ENCODE measurements around the gene CISTR. TPM values are rescaled to one million over a fixed set of nuclear protein-coding genes. Genes with fewer than 3 reads are reported as not detected.

Gene CISTR
- total and polyA plus RNA-seq, 2 donors (not counting 3 experiments of a cell fraction or from before 2014, with no cell fraction given) = not detected

GRCh38 chr12:53757101-53757770 is 5.5 kb upstream of the CISTR start:
- Histone ChIP-seq H2AFZ (ENCODE audit: low read depth, low read length) (no peak overlapping the region), H3K4me1 (ENCODE audit: control insufficient read depth, extremely low read depth, insufficient read depth, low read length) (peaks cover 3% of the 10 kb centered on the region), H3K9me1 (replicated peaks; ENCODE audit: control insufficient read depth, extremely low read depth, insufficient read depth, low read length) (no peaks in the 10 kb centered on the region), H3K27ac (ENCODE audit: insufficient read depth, low read depth, low read length) (no peak overlapping the region), H3K9me3 (replicated peaks; ENCODE audit: control insufficient read depth, insufficient read depth, low read length) (no peaks in the 10 kb centered on the region), H3K36me3 (ENCODE audit: control insufficient read depth in 2 of 2, extremely low read depth in 1 of 2, insufficient read depth in 2 of 2, low read length in 2 of 2) (no peaks in the 10 kb centered on the region), H3K9ac (replicated peaks; ENCODE audit: extremely low read depth, insufficient read depth, low read length) (no peak overlapping the region), H3K79me2 (ENCODE audit: control insufficient read depth, insufficient read depth, low read length) (no peaks in the 10 kb centered on the region), H3K4me3 (replicated peaks in 1 of 3; ENCODE audit: insufficient read depth in 1 of 3, low read depth in 1 of 3, low read length in 3 of 3) (no peak overlapping the region), H3K27me3 (ENCODE audit: control insufficient read depth in 2 of 2, insufficient read depth in 2 of 2, low read length in 2 of 2) (peaks cover 55 to 64% of the 10 kb centered on the region in 2 experiments), H4K20me1 (replicated peaks; ENCODE audit: control insufficient read depth, extremely low read depth, insufficient read depth, low read length) (no peaks in the 10 kb centered on the region), H3K4me2 (ENCODE audit: insufficient read depth, low read length) (peak overlapping the region; percentile 26)
- intact Hi-C loops (cut with micrococcal nuclease) = loop anchor here (10.0 kb wide), 1 partner anchor 448 kb away; no protein-coding TSS in a partner anchor
- BruUV-seq (replicated peaks) = no TSS peak
- ChIA-PET POLR2A (interaction anchor here (0.6 kb wide), 1 partner anchor 422 kb away, joined by 4 read pairs; no protein-coding TSS in a partner anchor), CTCF (interaction anchor here (0.6 to 3.7 kb wide), 25 partner anchors 8 to 704 kb away, joined by 3 to 69 read pairs (median 4); partner anchors contain the start of genes ATP5MC2 and CALCOCO1)
- peak; percentile 24 for TF ChIP-seq POLR2AphosphoS5 (IDR thresholded peaks at IDR 0.05; ENCODE audit: insufficient read depth, low read depth, low read length)
- TF ChIP-seq JUN (IDR thresholded peaks at IDR 0.05; ENCODE audit: borderline replicate concordance, insufficient read depth, insufficient read length, low read depth) = no peak
- no peak for TF ChIP-seq EZH2 (IDR thresholded peaks at IDR 0.05; ENCODE audit: borderline replicate concordance, low read depth, low read length, severe bottlenecking)
- no peak for TF ChIP-seq FOS (IDR thresholded peaks at IDR 0.05; ENCODE audit: borderline replicate concordance, insufficient read depth, low read length)
- TF ChIP-seq MAX (IDR thresholded peaks at IDR 0.05; ENCODE audit: insufficient read depth, insufficient read length) = no peak
- no peak for TF ChIP-seq POLR2A (IDR thresholded peaks at IDR 0.05; ENCODE audit: low read depth, low read length)
- peak; percentile 80 to 96 for TF ChIP-seq CTCF (IDR thresholded peaks at IDR 0.05; ENCODE audit: extremely low read depth in 1 of 2, insufficient read depth in 1 of 2, low read depth in 1 of 2, low read length in 2 of 2)
- no peak for TF ChIP-seq GATA2 (IDR thresholded peaks at IDR 0.05; ENCODE audit: insufficient read depth, insufficient read length, low read depth, low read length)
- TF ChIP-seq MYC (IDR thresholded peaks at IDR 0.05; ENCODE audit: low read depth, low read length) = no peak
- DNase-seq (ENCODE audit: low read depth, low spot score) (peak; percentile 63), FAIRE-seq (peak; percentile 92)
- dilution Hi-C loops (cut with MboI; ENCODE audit: extremely low pct_ligation_motif_present, low sequenced_read_pairs) = no loop called here

Measured in endothelial cell of umbilical vein (primary cell).